A673 (cell line): ENCODE results near the gene COL4A2.

Experiments used
- EZH2 ChIP-seq: fragments of 200-600 bp; sonication (generic); IDR thresholded peaks from 2 replicates; pipeline ENCODE4 v1.6.1; 2017; ENCODE audit warnings: borderline replicate concordance, low read depth, mild to moderate bottlenecking, mixed read lengths, antibody characterized with exemption, low read length; ENCODE audit not compliant: poor library complexity, severe bottlenecking
- TF ChIP-seq, protein P1 (sequence below): fragments of 300-800, 200-600 bp; sonication (generic); conservative IDR thresholded peaks from 2 replicates; pipeline ENCODE4 v1.5.1; 2017; ENCODE audit warnings: low read depth, mild to moderate bottlenecking, antibody characterized with exemption, low read length, moderate library complexity, mixed read lengths

DNA sequence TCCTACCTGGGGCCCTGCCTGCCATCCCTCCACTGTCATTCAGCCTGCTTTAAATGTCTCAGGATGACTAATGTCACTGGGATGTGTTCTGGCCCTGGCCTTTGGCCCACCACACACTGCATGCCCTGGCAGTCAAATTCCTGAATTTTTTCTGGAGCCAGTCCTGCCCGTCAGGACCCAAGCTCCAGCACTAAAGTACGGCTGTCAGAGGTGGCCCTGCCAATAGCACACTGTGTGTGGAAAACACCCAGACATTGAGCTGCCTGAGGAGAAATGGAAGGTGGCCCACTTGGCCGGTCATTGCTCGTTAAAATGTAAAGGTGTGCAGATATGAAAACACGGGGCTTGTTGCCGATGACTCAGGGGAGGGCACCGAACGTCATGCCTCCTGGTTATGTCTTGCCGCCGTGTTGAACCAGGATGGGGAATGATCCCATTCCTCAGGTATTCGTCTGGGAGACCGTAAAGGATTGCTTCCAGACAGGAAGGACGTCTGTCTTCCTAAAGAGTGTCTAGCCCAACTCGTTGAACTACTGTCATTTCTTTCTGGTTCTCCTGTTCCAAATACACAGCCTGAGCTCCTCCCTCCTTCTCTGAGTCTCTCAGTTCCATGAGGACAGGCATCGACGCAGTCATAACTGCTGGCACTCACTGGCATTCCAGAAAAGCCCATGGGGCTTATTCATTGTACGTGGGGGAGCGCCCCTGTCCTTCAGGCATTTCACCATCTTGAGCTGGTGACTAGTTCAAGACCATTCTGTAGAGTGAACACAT lies 40.6 kb downstream of the COL4A2 start:
- no peak for TF ChIP-seq EZH2
- TF ChIP-seq, protein P1, sequence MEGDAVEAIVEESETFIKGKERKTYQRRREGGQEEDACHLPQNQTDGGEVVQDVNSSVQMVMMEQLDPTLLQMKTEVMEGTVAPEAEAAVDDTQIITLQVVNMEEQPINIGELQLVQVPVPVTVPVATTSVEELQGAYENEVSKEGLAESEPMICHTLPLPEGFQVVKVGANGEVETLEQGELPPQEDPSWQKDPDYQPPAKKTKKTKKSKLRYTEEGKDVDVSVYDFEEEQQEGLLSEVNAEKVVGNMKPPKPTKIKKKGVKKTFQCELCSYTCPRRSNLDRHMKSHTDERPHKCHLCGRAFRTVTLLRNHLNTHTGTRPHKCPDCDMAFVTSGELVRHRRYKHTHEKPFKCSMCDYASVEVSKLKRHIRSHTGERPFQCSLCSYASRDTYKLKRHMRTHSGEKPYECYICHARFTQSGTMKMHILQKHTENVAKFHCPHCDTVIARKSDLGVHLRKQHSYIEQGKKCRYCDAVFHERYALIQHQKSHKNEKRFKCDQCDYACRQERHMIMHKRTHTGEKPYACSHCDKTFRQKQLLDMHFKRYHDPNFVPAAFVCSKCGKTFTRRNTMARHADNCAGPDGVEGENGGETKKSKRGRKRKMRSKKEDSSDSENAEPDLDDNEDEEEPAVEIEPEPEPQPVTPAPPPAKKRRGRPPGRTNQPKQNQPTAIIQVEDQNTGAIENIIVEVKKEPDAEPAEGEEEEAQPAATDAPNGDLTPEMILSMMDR = no peak
